ENCODE measurements around the gene PEX10. TPM values are rescaled to one million over a fixed set of nuclear protein-coding genes. Genes with fewer than 3 reads are reported as not detected.
"Not testable (repeated sequence)": the region's sequence is repeated elsewhere in the genome, so short reads cannot be mapped to it uniquely, and the experiment has no call there.

The PEX10 gene
- 33.4 and 44.9 TPM in 2 replicates for total RNA-seq

DNA sequence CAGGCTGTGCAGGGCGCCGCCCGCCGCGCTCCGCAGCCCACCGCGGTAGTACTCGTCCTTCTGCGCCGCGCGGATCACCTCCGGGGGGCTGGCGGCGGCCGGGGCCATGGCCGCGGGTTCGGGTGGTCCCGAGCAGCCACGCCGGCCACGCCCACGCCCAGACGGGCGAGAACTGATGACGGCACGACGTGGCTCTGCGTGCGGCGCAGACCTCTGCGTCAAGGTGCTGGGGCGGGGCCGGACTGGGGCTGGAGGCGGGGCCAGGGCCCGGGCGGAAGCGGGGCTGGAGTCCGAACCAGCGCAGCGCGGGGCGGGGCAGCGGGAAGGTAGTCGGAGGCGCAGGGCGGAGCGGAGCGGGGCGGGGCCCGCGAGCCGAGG, at the start of gene PEX10:
TSS of gene PEX10 (minus strand) at position 170 of the 378 bp plus-strand sequence. CDS start at position 108, 62 bp downstream.
- peak; percentile 97 for DNase-seq

DNA sequence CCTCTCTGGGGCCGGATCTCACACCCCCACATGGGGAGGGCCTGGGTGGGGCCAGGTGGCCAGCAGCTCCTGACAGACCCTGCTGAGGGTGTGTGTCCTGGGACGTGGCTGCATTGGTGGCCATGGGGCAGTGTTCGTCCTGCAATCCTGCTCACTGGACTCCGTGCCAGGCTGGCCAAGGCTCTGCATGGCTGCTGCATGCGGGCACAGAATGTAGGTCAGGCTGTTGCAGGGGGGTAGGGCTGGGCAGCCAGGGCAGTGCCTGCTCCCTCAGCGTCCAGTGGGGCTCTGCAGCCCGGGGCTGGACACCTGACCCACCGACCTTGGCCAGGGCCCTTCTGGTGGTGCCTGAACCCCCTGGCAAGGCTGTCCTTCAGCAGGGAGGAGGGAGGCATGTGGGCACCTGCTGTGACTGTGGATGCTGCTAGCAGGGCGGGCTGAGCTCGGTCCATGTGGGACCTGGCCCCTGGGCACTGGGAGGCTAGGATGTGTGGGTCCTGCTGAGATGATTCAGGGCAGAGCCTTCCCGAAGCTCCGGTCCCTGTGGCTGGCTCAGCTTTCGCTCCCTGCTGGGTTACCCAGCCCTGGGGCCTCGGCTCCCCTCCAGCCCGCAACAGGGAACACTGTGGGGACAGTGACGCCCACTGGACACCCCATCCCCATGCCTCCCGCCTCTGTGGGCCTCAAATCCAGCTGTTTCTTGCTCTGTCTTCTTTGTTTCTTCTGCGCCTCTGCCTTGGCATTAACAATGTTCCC, 48.8 kb upstream of the PEX10 start:
- DNase-seq, result no peak

DNA sequence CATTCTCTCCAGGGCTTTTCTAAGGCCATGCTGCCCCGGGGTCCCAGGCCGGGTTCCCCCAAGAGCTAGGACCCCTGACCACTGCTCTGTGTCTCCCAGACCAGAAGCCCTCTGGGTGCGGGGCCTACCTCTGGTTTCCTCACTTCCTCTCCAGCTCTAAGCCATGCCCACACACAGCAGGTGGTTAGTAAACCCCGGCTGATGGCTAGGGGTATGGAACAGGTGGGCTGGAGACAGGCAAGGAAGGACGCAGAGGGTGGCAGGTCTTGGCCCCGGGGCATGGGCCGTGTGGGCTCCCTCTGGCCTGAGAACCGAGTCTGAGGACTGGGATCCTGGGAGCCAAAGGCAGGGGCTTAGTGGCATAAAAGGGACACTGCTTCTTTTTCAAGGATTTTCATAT, 47.8 kb upstream of the PEX10 start:
- DNase-seq, result no peak

DNA sequence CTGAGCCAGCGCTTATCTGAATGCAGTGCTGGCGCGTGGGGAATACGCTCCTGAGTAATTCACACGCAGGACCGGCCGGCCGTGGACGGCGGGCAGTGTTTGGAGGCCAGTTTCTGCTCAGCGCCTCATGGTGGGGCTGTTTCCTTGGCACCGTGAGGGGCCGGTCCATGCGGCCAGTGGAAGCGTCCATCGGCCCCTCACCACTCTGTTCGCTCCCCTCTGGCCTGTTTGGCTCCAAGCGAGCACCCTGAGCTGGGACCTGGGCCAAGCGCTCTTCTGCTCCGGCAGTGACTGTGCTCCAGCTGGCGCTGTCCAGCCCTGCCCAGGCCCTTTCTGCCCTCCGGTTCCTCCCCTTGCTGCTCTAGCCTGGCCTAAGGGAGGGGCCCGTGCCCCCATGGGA, 47.4 kb upstream of the PEX10 start:
- peak; percentile 44 for DNase-seq

DNA sequence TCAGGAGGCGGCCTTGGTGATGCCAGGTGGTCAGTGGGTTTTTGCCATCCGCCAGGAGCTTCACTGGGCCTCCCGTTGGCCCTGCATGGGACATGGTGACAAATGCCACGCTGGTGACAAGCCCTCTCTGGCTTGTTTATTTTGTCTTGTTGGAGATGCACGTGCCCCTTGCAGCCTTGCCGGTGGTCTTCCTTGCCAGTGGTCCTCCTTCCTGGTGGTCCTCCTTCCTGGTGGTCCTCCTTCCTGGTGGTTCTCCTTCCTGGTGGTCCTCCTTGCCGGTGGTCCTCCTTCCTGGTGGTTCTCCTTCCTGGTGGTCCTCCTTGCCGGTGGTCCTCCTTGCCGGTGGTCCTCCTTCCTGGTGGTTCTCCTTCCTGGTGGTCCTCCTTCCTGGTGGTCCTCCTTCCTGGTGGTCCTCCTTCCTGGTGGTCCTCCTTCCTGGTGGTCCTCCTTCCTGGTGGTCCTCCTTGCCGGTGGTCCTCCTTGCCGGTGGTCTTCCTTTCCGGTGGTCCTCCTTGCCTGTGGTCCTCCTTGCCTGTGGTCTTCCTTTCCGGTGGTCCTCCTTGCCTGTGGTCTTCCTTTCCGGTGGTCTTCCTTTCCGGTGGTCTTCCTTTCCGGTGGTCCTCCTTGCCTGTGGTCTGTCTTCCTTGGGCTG, 46.9 kb upstream of the PEX10 start:
- DNase-seq, result not testable (repeated sequence)

DNA sequence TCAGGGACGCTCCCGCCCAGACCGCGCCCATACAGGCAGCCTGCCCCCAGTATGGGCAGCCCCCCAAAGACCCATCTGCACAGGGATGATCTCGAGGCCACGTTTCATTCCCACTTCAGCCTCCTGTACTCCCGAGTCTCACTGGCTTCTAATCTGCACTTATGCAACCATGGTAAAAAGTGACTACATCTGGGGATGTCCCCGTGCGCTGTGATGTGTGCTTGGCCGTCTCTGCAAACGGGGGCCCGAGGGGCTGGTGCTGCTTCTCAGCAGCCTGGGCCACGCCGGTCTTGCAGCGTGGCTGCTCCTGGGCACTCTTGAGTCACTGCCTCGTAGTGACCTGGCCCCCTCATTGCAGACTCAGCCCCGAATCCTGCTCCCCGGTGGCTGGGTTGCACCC, 46.3 kb upstream of the PEX10 start:
- DNase-seq, result no peak

DNA sequence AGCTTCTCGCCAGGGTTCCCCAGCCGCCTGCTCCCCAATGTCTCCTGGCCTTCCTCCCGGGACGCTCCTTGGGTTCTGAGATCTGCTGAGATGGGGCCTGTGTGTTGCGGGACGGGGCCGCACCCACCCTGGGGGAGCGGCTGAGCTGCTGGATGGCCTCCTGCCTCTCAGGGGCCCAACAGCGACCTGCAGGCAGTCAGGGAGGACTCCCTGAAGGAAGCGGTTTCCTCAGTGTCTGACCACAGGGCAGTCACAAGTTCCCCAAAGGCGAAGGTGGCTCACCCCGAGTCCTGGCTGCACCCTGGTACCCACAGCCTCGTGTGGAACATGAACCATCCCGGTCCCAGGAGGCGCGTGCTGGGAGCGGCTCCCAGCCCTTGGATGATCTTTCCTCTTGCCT, 45.1 kb upstream of the PEX10 start:
- no peak for DNase-seq

DNA sequence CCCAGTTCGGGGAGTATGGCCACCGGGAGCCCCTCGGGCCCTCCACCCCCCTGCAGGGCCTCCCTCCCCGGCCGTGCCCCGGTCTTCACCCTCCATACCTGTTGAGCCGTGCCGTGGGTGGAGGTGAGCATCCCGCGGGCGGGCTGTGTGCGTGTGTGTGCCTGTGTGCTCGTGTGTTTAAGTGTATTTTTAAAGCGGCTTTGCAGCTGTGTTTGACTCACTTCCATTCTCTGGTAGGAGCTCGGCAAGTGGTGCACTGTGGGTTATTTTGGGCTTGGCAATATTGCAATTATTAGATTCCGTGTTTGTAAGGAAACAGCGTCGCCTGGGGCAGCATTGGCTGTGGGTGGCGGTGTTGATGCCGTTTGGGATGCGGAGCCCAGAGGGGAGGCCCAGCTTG, 43.4 kb upstream of the PEX10 start:
- DNase-seq, result no peak

DNA sequence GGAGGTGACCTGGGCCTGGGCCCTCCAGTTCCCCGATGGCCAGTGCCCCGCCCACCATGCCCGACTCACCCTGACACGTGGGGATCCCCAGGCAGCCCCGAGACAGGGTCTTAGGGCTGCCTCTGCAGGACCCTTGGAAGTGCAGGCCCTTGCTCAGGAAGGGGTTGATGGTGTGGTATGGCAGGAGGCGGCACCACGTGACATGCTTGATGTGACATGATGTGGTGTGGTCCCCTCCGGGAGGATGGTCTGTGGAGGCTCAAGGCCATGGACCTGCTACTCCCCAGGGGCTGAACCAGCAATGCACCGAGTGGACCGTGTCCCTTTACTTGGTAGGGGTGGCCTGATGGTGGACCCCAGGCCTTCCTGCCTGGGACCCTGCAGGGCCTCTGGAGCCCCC, 41.9 kb upstream of the PEX10 start:
- no peak for DNase-seq

DNA sequence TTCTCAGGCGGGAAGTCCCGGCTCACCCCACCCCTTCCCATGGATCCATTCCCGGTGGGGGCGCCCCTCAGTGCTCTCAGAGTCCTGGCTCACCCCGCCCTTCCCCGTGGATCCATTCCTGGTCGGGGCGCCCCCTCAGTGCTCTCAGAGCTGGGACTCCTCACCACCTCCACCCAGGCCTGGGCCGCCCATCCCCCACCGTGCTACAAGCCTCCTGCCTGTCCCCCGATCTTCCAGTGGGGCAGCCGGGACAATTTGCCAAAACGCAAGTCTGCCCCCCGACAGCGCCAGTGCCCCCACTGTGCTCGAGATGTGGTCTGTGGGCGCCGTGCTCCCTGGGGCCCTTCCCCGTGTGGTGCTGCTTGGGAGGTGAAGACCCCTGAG, 40.6 kb upstream of the PEX10 start:
- DNase-seq, result no peak

DNA sequence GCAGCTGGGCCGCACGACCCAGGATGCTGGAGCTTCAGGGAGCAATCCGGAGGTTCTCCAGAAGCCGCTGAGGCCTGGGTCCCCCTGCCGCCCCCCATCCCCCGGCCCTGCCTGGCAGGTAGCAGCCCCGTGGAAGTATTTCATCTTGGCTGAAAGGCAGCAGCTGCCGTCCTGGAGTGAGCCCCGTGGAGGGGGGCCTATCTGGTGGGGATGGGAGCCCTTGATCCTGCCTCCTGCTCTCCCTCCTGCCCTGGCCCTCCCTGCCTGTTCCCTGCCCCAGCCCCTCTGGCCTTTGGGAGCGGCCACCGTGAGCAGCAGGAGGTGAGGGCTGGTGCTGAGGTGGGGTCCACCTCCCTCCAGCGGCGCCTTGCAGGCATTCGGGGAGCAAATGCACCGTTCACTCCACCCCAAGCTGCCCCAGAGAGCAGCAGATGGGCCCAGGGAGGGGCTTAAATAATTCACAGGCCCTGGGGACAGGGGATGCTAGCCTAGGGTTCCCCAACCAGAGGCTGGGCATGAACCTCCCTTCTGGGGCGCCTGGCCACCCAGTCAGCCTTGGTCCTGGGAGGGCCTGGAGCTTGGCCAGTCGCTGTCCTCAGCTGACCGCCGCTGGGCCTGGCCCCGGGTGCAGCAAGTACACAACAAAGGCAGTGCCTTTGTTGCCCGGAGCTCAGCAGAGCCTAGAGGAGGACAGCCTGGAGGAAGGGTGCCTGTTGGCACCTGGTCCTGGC, 40.0 kb upstream of the PEX10 start:
- no peak for DNase-seq

DNA sequence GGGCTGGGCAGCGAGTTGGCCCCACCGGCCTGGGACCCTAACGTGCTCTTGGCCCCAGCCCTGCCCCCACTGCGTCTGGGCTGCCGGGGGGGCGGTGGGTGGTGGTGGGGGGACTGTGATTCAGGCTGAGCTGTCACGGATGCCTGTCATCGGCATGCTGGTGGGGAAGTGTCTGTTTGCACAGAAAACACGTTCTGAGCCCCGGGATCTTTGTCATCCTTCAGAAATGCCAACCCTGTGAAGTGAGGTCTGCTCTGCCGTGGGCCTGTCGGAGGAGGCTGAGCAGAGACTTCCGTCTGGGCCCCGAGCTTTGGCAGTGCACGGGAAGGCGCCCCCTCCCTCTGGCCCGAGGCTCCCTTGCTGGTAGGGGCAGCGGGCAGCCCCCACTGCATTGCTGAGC, 39.4 kb upstream of the PEX10 start:
- peak; percentile 71 for DNase-seq

DNA sequence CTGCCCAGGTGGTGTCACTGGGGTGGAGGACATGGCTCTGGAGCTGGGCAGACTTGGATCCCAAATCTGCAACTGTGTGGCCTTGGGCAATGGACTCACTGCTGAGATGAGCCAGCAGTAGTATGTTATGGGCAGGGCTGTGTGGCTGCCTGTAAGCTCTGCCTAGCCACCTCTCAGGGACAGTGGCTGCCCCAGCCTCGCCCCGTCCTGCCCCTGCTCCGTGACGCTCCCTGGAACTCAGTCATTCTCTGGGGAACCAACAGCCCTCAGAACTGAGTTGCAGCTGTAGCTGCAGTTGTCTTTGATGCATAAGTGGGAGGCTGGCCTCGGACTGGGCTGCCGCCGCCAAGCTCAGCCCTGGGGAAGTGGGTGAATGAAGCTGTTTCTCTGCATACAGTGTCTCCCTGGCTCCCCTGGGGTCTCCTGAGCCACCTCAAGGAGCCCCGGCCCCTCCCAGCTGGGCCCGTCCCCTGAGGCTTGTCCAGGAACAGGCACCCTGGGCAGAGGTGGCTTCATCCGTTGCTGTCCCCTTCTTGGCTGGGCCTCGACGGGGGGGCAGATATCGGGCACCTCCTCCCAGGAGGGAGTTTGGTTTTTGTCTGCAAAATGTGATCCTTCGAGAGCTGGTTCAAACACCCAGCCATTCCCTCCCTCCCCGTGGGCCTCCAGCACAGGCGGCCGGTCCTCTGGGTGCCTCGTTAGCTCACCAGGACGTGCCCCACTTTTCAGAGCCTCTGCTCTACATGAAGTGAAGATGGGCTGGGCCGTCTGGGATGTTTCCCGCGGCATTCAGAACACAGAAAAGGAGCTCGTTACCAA, 37.5 kb upstream of the PEX10 start:
- no peak for DNase-seq

DNA sequence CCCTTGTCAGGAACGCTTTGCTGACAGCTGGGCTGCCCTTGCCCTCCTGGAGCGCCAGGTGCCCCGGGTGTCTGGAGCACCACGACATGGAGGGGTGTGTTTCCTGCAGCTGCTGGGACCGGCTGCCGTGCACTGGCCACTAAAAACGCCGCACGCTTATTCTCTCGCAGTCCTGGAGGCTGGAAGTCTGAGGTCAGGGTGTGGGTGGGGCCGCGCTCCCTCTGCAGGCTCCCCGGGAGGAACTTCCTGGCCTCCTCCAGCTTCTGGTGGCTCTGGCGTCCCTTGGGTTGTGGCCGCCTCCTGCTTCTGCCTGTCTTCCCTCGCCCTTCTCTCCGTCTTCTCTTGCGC, 35.7 kb upstream of the PEX10 start:
- DNase-seq, result peak; percentile 27

DNA sequence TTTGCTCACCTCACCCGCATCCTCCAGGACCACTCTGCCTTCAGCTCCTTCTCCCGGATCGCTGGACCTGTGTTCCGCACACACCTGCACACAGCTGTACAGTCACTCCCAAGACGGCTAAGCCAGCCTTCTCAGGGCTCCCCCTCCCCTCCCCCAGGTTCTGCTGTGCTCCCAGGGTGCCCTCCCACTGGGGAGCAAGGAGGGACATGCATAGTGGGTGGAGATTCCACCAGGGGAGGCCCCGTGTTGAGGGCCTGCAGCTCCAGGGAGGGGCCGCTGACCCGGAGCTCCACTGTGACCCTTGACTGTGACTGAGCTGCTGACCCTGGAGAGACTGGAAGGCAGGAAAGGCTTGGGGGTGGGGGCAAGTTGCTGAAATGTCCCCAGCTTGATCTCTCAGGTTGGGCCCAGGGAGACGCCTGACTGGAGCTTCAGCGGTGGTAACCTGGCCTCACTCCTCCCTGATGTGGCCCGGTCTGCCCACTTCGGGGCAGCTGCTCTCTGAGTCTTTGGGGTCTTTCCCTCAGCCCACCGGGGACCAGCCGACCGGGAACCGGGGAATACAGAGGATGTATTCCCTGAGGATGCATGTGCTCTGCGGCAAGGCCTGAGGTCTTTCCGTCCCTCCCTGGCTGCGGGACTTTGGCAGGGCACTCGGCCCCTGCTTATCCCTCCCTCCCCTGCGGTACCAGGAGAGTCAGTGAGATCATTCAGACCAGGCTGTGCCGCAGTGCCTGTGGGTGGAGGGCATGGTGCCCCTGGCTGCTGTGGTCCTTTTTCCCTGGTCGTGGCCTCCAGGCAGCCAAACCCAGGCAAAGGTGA, 35.1 kb upstream of the PEX10 start:
- DNase-seq, result no peak

DNA sequence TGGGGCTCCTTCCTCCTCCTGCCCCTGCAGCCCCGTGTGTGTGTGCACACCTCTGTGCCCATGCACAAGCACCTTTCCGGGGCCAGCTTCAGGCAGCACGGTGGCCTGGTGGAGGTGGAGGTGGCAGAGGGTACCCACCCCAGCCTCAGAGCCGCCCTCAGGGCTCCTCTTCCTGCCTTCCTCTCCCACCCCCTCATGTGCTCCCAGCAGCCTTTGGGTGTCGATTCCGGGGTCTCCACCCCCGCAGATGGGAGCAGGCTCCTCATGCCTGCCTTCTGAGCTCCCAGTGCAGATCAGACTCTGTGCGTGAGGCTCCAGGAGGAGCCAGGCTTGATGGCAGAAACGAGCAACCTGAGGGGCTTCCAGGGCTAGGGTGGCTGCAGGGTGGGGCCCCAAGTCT, 34.5 kb upstream of the PEX10 start:
- no peak for DNase-seq

DNA sequence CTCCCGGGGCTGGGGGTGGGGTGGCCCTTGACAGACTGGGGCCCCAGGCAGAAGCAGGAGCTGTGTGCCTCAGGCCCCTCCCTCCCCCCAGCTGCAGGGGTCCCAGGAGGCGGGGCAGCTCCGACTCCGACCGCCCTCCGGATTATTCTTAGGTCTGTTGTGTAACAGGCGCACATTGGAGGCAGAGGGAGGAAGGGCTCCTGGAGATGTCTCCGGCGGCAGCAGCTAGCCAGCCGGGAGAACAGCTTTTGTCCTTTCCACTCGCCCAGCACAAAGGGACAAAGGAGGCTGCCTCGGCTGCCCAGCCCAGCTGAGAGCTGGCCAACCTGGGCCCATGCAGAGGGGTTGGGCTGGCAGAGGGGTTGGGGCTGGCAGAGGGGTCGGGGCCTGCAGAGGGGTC, 34.0 kb upstream of the PEX10 start:
- DNase-seq, result no peak

DNA sequence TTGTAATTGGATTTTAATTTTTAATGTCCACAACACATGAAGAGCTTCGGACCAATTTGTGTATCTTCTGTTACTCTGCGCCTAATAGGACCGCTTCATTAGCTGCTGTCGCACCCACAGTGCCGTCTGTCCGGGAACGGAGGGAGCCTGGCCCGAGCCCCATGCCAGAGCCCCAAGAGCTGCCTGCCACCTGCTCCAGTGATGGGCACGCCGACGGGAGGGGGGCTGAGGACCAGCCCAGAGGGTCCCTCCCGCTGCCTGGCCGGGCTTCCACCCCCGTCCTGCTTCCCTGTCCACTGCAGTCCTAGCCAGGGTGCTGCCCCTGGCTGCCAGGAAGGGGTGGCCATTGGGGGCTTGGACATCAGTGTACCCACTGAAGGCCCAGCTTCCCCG, 33.5 kb upstream of the PEX10 start:
- no peak for DNase-seq

DNA sequence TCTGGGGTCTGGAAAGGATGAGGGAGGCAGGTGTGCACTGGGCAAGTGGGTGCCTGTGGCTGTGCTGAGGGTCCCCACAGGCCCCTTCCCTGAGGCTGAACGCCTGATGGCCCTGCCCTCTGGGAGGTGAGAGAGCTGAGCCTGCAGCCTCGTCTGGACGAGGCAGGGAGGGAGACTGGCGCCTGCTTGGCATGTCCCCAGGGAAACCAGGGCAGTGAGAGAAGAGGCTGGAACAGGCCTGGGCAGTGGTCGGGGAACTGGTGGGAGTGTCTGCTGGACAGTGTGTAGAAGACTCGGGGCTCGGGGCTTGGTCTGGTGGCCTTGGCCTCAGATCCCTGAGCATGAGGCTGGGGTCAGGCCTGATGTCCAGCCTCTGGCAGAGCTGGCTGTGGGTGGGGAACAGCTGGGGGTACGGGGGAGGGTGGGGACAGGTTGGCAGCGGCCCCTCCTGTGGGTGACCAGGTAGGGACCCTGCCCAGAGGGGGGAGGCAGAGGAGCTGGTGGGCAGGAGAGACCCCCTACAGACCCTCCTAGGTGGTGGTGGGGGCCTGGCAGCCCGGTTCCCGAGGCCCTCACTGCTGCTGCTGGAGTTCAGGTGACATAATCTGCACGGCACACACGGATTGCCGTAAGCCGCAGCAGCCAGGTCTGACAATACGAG, 32.9 kb upstream of the PEX10 start:
- DNase-seq, result no peak

DNA sequence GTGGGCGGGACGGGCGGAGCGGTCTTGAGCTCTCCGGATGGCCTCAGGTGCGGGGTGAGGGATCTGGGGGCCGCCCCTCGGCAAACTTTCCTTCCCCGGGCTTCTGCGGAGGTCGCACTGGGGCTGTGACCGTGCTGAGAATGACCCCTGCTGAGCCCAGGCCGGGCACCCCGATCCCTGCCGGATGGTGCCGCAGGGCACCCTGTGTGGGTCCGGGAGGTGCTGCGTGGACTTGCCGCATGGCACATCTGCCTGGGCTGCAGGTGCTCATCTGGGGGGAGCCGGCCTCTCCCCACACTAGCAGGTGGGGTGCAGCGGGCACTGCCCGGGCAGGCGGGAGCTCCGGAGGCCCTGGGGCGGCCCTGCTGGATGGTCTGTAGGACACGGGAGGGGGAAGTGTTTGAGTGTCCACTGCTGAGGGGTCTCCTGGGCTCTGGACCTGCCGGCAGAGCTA, 31.8 kb upstream of the PEX10 start:
- DNase-seq, result no peak

DNA sequence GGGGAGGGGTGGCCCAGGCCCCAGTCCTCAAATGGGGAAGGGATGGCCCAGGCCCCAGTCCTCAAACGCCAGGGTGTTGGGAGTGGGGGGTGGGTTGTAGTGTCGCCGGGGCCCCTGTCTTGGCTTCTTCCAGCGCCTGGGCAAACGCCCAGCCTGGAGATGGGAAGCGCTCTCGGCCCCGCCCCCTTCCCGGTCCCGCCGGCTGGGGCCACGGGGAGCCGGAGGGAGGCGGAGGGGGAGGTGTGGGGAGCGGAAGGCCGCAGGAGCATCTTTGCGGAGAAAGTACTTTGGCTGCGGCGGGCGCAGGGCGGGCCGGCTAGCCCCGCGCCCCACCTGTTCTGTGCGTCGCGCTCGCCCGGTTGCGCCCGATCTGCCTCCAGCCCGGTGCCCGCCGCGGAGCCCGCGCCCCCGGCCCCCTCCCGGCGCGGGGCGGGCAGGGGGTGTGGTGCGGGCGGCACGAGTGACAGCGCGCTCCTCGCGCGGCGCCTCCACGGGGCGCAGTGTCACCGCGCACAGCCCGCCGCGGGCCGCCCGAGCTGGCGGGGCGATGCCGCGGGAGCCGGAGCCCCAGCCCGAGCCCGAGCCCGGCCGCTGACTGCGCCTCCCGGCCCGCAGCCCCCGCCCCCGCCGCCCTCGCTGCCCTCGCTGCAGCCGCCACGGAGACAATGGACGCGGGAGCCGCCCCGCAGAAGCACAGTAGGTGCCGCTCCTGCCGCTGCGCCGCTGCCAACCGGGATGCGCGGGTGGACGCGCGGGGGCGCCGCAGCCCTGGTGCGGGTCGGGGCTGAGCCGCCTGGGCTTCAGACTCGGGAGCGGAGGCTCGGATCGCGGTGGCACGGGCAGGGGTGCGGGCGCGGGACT, 31.1 kb upstream of the PEX10 start:
- DNase-seq, result peak; percentile 43

Measured in dermis blood vessel endothelial cell (primary cell).